Measurements from ENCODE around the gene MBNL1.

MBNL1 gene

GRCh38 chr3:152292366-152292765 is 23.6 kb downstream of the MBNL1 start:
- no peak for DNase-seq
- H3K9me3 ChIP-seq (replicated peaks; ENCODE audit: insufficient read depth, low read length): no peaks in the 10 kb centered on the region
- H3K27ac ChIP-seq (ENCODE audit: low read length): no peak overlapping the region
- H3K4me1 ChIP-seq (ENCODE audit: low read length): peaks cover 40% of the 10 kb centered on the region
- no peaks in the 10 kb centered on the region for H3K27me3 ChIP-seq (replicated peaks; ENCODE audit: insufficient read depth, low read length)
- peaks cover 83% of the 10 kb centered on the region for H4K20me1 ChIP-seq (ENCODE audit: insufficient read depth, low read length)
- peaks cover 100% of the 10 kb centered on the region for H3K79me2 ChIP-seq (ENCODE audit: low read length)
- H3K4me2 ChIP-seq (ENCODE audit: low read depth, low read length): no peak overlapping the region
- H3K4me3 ChIP-seq (ENCODE audit: low read length): no peak overlapping the region
- no peak for TF ChIP-seq EZH2phosphoT487 (IDR thresholded peaks at IDR 0.05; ENCODE audit: low read length)
- TF ChIP-seq EZH2 (optimal IDR thresholded peaks at IDR 0.05; ENCODE audit: low read depth, low read length): no peak
- TF ChIP-seq CTCF (IDR thresholded peaks at IDR 0.05; ENCODE audit: low read length): no peak
- H3K36me3 ChIP-seq (replicated peaks; ENCODE audit: insufficient read depth, low read length): no peaks in the 10 kb centered on the region; the same call in 1 of the 2 replicates
- no peak overlapping the region for H3K9ac ChIP-seq (ENCODE audit: low read length)
- H3K9me2 ChIP-seq (replicated peaks; ENCODE audit: insufficient read depth, low read length): no peaks in the 10 kb centered on the region
- no peak overlapping the region for H2AFZ ChIP-seq (ENCODE audit: low read length)
- H3F3A ChIP-seq (ENCODE audit: insufficient read depth, low read length): 0 out of 2 replicates have a peak, but pooled peaks cover 6% of the 10 kb centered on the region

GRCh38 chr3:152293347-152294006 is 24.7 kb downstream of the MBNL1 start:
- no peak overlapping the region; the same call in 1 of the 2 replicates for H3K27ac ChIP-seq (ENCODE audit: low read length)

DNA sequence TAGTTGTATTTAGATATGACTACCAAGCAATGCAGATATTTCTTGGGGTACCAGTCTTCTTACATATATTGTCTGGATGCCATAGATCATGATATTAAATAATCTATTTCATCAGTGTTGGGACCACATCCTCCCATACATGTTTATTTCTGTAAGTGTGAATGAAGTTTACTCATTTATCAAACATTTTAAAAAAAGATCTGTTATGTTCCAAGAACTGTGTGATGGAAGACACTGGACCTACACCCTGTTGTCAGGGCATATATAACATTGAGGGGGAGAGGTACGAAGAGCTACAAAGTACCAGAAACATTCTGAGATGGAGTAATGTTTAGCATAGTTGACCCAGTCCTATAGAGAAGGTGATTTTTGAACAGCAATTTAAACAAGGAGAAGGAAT is 26.6 kb downstream of the MBNL1 start:
- Histone ChIP-seq H3F3A (ENCODE audit: insufficient read depth, low read length) (0 out of 2 replicates have a peak, but pooled peaks cover 6% of the 10 kb centered on the region), H3K4me2 (ENCODE audit: low read depth, low read length) (no peak overlapping the region), H3K27me3 (replicated peaks; ENCODE audit: insufficient read depth, low read length) (no peaks in the 10 kb centered on the region), H4K20me1 (ENCODE audit: insufficient read depth, low read length) (peaks cover 80% of the 10 kb centered on the region), H3K27ac (ENCODE audit: low read length) (no peak overlapping the region), H3K9ac (ENCODE audit: low read length) (no peak overlapping the region), H3K4me1 (ENCODE audit: low read length) (peaks cover 32% of the 10 kb centered on the region), H3K9me3 (replicated peaks; ENCODE audit: insufficient read depth, low read length) (no peaks in the 10 kb centered on the region), H3K4me3 (ENCODE audit: low read length) (no peak overlapping the region), H3K79me2 (ENCODE audit: low read length) (peaks cover 100% of the 10 kb centered on the region), H2AFZ (ENCODE audit: low read length) (no peak overlapping the region), H3K36me3 (replicated peaks; ENCODE audit: insufficient read depth, low read length) (peaks cover 6% of the 10 kb centered on the region; the same call in 1 of the 2 replicates), H3K9me2 (replicated peaks; ENCODE audit: insufficient read depth, low read length) (no peaks in the 10 kb centered on the region)
- no peak for DNase-seq
- TF ChIP-seq CTCF (IDR thresholded peaks at IDR 0.05; ENCODE audit: low read length): no peak
- no peak for TF ChIP-seq EZH2phosphoT487 (IDR thresholded peaks at IDR 0.05; ENCODE audit: low read length)
- TF ChIP-seq EZH2 (optimal IDR thresholded peaks at IDR 0.05; ENCODE audit: low read depth, low read length): no peak

More at GRCh38 chr3:152293347-152294006, 24.7 kb downstream of the MBNL1 start:
- H2AFZ ChIP-seq (ENCODE audit: low read length): no peak overlapping the region
- H3K4me2 ChIP-seq (ENCODE audit: low read depth, low read length): no peak overlapping the region; the same call in 1 of the 2 replicates
- no peaks in the 10 kb centered on the region for H3K9me3 ChIP-seq (replicated peaks; ENCODE audit: insufficient read depth, low read length)
- no peaks in the 10 kb centered on the region for H3K27me3 ChIP-seq (replicated peaks; ENCODE audit: insufficient read depth, low read length)
- 0 out of 2 replicates have a peak, but pooled peaks cover 6% of the 10 kb centered on the region for H3F3A ChIP-seq (ENCODE audit: insufficient read depth, low read length)
- H4K20me1 ChIP-seq (ENCODE audit: insufficient read depth, low read length): peaks cover 80% of the 10 kb centered on the region
- peaks cover 100% of the 10 kb centered on the region for H3K79me2 ChIP-seq (ENCODE audit: low read length)
- H3K9ac ChIP-seq (ENCODE audit: low read length): no peak overlapping the region
- no peak overlapping the region for H3K4me3 ChIP-seq (ENCODE audit: low read length)
- no peaks in the 10 kb centered on the region for H3K36me3 ChIP-seq (replicated peaks; ENCODE audit: insufficient read depth, low read length)
- peaks cover 36% of the 10 kb centered on the region for H3K4me1 ChIP-seq (ENCODE audit: low read length)
- no peak for DNase-seq
- no peaks in the 10 kb centered on the region for H3K9me2 ChIP-seq (replicated peaks; ENCODE audit: insufficient read depth, low read length)
- TF ChIP-seq EZH2phosphoT487 (IDR thresholded peaks at IDR 0.05; ENCODE audit: low read length) (no peak), CTCF (IDR thresholded peaks at IDR 0.05; ENCODE audit: low read length) (no peak), EZH2 (optimal IDR thresholded peaks at IDR 0.05; ENCODE audit: low read depth, low read length) (no peak)
